HEK293 (cell line): Measurements from ENCODE around the gene CCDC127.
A peak's percentile ranks its signal among the peaks of the same experiment; 100 is the strongest.

ENCODE experiments used
- CTCF ChIA-PET: fragments of 350-600 bp; formaldehyde crosslinking; extraction: SDS; loops from one replicate; lab custom pipeline; 2021; ENCODE audit warnings: antibody characterized with exemption; lab: Yijun Ruan, JAX
- POLR2A ChIA-PET: fragments of 300-600 bp; formaldehyde crosslinking; extraction: SDS; loops from one replicate; lab custom pipeline; 2020; ENCODE audit warnings: antibody characterized with exemption, inconsistent platforms; lab: Yijun Ruan, JAX
- H3K27ac ChIP-seq: fragments of 200-500 bp; sonication (Bioruptor generic); 2 replicates; pipeline ENCODE4 v1.5.1; 2014; ENCODE audit warnings: low read depth, low read length, control low read depth, inconsistent platforms; ENCODE audit errors: extremely low read depth
- H3K36me3 ChIP-seq, 2 experiments: fragments of 200-500 bp in 1 of 2; sonication (Bioruptor generic) in 1 of 2; 1 replicate in 1 of 2; 2 replicates in 1 of 2; pipeline ENCODE4 v1.5.1; 2014 to 2017; ENCODE audit warnings: inconsistent platforms in 2 of 2, low read length in 2 of 2; ENCODE audit not compliant: control insufficient read depth in 2 of 2, insufficient read depth in 1 of 2
- H3K4me1 ChIP-seq: fragments of 200-500 bp; sonication (Bioruptor generic); 2 replicates; pipeline ENCODE4 v1.5.1; 2014; ENCODE audit warnings: mild to moderate bottlenecking, low read length, inconsistent platforms; ENCODE audit not compliant: control insufficient read depth, insufficient read depth
- H3K4me3 ChIP-seq: 2 replicates; pipeline ENCODE4 v1.5.1; 2011; ENCODE audit warnings: low read depth, mild to moderate bottlenecking, control low read depth, low read length, moderate library complexity
- H3K9me3 ChIP-seq: fragments of 200-500 bp; sonication (Bioruptor generic); 2 replicates; pipeline ENCODE4 v1.5.1; 2014; ENCODE audit warnings: low read depth, low read length, inconsistent platforms; ENCODE audit not compliant: control insufficient read depth, insufficient read depth
- KLF10 ChIP-seq: fragments of 450-650 bp; IDR thresholded peaks from 2 replicates; pipeline ENCODE4 v1.5.1; 2018; ENCODE audit warnings: missing biosample characterization, mild to moderate bottlenecking, missing genetic modification characterization
- SETDB1 ChIP-seq: IDR thresholded peaks from one replicate; pipeline ENCODE4 v1.6.1; 2017; ENCODE audit warnings: mild to moderate bottlenecking, low read length, moderate library complexity, mixed read lengths; ENCODE audit not compliant: insufficient read length
- SP2 ChIP-seq: fragments of 450-650 bp; formaldehyde crosslinking; IDR thresholded peaks from 2 replicates; pipeline ENCODE4 v1.5.1; 2016; ENCODE audit warnings: missing biosample characterization, missing genetic modification characterization
- ZNF184 ChIP-seq: fragments of 450-650 bp; IDR thresholded peaks from 2 replicates; pipeline ENCODE4 v1.5.1; 2018; ENCODE audit warnings: missing biosample characterization, mild to moderate bottlenecking, missing genetic modification characterization
- ZNF202 ChIP-seq: fragments of 450-650 bp; formaldehyde crosslinking; IDR thresholded peaks from 2 replicates; pipeline ENCODE4 v1.5.1; 2016; ENCODE audit warnings: missing biosample characterization, missing genetic modification characterization, borderline replicate concordance
- ZNF266 ChIP-seq: fragments of 450-650 bp; formaldehyde crosslinking; IDR thresholded peaks from 2 replicates; pipeline ENCODE4 v1.5.1; 2016; ENCODE audit warnings: missing biosample characterization, missing genetic modification characterization, low read depth
- TF ChIP-seq, protein P1 (sequence below): fragments of 450-650 bp; formaldehyde crosslinking; IDR thresholded peaks from 2 replicates; pipeline ENCODE4 v1.5.1; 2016; ENCODE audit warnings: missing biosample characterization, missing genetic modification characterization

CCDC127 gene

DNA sequence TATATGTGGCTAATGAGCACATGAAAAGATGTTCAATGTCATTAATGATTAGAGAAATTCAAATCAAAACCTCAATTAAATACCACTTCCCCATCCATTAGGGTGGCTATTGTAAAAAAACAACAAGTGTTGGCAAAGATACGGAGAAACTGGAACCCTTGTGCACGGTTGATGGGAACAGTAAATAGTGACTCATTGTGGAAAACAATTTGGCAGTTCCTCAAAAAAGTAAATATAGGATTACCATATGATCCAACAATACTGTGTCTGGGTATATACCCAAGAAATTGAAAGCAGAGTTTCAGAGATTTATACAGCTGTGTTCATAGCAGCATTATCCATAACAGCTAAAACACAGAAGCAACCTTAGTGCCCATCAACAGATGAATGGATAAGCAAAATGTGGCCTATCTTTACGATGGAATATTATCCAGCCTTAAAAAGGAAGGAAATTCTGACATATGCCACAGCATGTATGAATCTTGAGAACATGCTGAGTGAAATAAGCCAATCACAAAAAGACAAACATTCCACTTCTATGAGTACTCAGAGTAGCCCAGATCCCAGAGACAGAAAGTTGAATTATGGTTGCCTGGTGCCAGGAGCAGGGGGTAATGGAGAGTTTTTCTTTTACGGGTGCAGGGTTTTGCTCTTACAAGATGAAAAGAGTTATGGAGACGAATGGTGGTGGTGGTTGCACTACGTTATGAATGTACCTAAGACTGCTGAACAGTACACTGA, 68.0 kb downstream of the CCDC127 start:
- POLR2A ChIA-PET: no interaction called here
- Histone ChIP-seq H3K4me1 (no peaks in the 10 kb centered on the region), H3K36me3 (peaks cover 0 to 10% of the 10 kb centered on the region in 2 experiments; a peak in 2 of 3 replicates), H3K9me3 (peaks cover 4% of the 10 kb centered on the region), H3K4me3 (no peak overlapping the region), H3K27ac (no peak overlapping the region)
- CTCF ChIA-PET: no interaction called here
- TF ChIP-seq, protein P1, sequence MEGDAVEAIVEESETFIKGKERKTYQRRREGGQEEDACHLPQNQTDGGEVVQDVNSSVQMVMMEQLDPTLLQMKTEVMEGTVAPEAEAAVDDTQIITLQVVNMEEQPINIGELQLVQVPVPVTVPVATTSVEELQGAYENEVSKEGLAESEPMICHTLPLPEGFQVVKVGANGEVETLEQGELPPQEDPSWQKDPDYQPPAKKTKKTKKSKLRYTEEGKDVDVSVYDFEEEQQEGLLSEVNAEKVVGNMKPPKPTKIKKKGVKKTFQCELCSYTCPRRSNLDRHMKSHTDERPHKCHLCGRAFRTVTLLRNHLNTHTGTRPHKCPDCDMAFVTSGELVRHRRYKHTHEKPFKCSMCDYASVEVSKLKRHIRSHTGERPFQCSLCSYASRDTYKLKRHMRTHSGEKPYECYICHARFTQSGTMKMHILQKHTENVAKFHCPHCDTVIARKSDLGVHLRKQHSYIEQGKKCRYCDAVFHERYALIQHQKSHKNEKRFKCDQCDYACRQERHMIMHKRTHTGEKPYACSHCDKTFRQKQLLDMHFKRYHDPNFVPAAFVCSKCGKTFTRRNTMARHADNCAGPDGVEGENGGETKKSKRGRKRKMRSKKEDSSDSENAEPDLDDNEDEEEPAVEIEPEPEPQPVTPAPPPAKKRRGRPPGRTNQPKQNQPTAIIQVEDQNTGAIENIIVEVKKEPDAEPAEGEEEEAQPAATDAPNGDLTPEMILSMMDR (tag by site-specific recombination): no peak
- TF ChIP-seq ZNF184 (tag by site-specific recombination): peak; percentile 32; the same call in 1 of the 2 replicates

DNA sequence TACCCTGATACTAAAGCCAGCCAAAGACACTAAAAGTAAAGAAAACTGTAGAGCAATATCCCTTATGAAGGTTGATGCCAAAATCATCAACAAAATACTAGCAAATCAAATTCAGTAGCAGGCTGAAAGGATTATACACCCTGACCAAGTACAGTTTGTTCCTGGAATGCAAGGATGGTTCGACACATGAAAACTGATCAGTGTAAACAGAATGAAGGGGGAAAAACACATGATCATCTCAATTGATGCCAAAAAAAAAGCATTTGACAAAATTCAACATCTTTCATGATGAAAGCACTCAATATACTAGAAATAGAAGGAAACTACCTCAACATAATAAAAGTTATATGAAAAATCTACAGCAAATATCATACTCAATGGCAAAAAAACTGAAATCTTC, 70.2 kb downstream of the CCDC127 start:
- Histone ChIP-seq H3K27ac (no peak overlapping the region), H3K36me3 (peaks cover 0 to 10% of the 10 kb centered on the region in 2 experiments; a peak in 2 of 3 replicates), H3K9me3 (peaks cover 4% of the 10 kb centered on the region), H3K4me3 (no peak overlapping the region), H3K4me1 (no peaks in the 10 kb centered on the region)
- ChIA-PET POLR2A (interaction anchor here (0.7 kb wide), 1 partner anchor 54 kb away, joined by 9 read pairs; no protein-coding TSS in a partner anchor), CTCF (no interaction called here)
- TF ChIP-seq SETDB1 (peak; percentile 64), SP2 (tag by site-specific recombination) (no peak), ZNF266 (tag by site-specific recombination) (no peak), KLF10 (tag by site-specific recombination) (no peak), ZNF202 (tag by site-specific recombination) (no peak)
